ENCODE data around the gene CAPZA1.

Gene CAPZA1

GRCh38 chr1:112676543-112676942 is 56.9 kb downstream of the CAPZA1 start:
- no peak for DNase-seq (ENCODE audit: low read depth)

DNA sequence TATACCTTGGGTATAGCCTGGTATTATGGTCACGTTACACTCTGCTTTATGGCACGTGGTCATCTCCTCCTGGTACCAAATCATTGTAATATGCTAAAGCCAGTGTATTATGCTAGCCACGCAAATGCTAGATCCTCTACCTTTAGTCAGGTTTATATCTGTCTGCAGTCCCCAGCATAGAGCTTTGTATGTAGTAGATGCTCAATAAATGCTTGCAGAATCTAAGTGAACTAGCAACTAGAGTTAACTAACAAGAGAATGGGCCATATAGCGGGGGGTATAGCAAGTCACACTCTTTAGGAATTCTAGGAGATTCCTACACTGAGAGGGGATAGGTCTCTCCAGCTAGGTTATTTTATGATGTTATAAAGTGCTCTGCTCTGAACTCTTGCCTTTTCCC is 57.9 kb downstream of the CAPZA1 start:
- DNase-seq (ENCODE audit: low read depth), result no peak

DNA sequence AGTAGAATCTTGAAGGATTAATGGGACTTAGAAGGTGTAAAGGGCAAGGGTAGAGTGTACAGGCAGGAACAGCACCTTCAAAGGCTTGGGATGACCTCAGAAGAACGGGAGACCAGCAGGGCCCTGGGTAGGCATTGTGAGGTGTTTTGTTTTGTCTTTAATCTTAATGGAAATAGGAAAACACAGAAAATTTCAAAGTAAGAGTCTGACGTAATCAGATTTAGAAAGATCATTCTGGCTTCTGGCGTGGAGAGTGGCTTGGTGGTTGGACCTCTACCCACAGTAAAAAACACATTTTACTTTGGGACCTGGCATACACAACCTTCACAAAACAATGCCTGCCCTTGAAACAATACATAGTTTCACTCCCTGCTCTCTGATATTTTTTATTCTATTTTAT is 59.0 kb downstream of the CAPZA1 start:
- no peak for DNase-seq (ENCODE audit: low read depth)

GRCh38 chr1:112685913-112686312 is 66.3 kb downstream of the CAPZA1 start:
- DNase-seq (ENCODE audit: low read depth), result no peak

GRCh38 chr1:112686417-112686816 is 66.8 kb downstream of the CAPZA1 start:
- no peak for DNase-seq (ENCODE audit: low read depth)

DNA sequence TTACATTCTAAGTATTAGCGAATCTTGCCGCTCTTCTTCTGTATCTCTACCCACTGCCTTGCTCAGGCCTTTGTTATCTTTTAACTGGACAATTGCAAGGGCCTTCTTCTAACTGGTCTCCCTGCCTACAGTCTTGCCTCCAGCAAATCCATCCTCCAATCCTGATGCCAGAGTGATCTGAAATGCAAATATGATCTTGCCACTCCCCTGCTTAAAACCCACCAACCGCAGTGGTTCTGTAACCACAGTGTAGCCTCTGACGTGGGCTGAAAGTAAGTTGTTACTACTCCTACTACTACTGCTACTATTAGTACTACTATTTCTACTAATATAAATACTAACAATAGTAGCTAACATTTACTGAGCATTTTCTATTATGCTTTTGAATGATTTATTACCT is 67.2 kb downstream of the CAPZA1 start:
- no peak for DNase-seq (ENCODE audit: low read depth)

GRCh38 chr1:112687361-112687760 is 67.7 kb downstream of the CAPZA1 start:
- no peak for DNase-seq (ENCODE audit: low read depth)

DNA sequence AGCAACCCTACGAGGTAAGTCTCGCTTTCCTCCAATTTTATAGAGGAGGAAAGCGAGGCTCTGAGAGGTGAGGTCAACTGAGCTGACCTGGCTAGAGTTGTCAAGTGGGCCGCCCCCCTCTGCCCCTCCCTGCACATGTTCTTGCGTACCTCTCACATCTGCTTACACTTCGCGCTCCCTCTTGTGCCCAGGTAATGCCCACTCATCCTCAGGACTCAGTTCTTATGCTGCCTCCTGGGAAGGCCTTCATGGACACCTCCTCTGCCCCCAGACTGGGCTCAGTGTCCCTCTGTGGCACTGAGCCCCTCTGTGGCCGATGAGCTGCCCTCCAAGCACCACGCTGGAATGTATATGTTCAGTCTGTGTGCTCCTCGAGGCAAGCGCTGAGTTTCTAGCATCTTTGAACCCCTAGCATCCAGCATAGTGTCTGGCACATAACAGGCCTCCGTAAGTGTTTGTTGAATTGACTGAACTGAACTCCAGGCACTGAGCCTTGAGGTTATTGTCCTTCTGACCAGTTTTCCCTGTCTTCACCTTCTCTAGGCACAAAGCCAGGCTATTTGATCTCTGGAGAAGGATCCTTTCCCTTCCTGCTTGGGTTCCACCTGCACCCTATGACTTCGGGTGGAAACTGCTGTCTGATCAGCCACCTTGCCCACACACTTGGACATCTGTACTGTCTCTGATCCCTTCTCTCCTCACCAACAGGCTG is 68.3 kb downstream of the CAPZA1 start:
- no peak for DNase-seq (ENCODE audit: low read depth)

DNA sequence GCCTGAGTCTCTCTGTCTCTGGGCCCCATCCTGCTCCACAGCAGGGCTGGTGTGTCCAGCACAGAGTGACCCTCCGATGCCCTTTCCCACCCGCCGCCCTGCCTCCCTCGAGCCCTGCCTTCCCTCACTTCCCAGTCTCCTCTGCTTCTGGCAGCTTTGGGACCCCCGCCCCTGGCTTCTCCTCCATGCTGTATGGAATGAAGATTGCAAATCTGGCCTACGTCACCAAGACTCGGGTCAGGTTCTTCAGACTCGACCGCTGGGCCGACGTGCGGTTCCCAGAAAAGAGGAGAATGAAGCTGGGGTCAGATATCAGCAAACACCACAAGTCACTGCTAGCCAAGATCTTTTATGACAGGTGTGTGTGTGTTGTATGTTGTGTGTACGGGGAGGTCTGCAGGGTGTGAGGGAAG is 69.2 kb downstream of the CAPZA1 start:
- DNase-seq (ENCODE audit: low read depth), result no peak

- DNase-seq (ENCODE audit: low read depth), result no peak
Observed at GRCh38 chr1:112689196-112689841, 69.7 kb downstream of the CAPZA1 start.

- no peak for DNase-seq (ENCODE audit: low read depth)
Observed at GRCh38 chr1:112689842-112690237, 70.2 kb downstream of the CAPZA1 start.

DNA sequence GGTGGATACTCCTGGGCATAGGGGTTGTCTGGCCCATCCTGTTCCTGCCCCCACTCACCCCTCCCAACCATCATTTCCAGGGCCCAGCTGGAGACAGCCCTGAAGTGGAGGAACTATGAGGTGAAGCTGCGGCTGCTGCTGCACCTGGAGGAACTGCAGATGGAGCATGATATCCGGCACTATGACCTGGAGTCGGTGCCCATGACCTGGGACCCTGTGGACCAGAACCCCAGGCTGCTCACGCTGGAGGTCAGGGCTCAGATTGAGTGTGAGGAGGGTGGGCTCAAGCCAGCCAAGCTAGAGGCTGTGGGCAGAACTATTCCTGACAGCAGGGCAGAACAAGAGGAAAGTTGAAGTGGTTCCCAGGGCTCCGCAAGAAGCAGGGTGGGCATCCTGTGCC is 73.0 kb downstream of the CAPZA1 start:
- no peak for DNase-seq (ENCODE audit: low read depth)

- no peak for DNase-seq (ENCODE audit: low read depth)
Observed at GRCh38 chr1:112693821-112694220, 74.2 kb downstream of the CAPZA1 start.

GRCh38 chr1:112694363-112694929 is 74.8 kb downstream of the CAPZA1 start:
- no peak for DNase-seq (ENCODE audit: low read depth)

- no peak for DNase-seq (ENCODE audit: low read depth)
Observed at GRCh38 chr1:112695276-112695675, 75.6 kb downstream of the CAPZA1 start.

DNA sequence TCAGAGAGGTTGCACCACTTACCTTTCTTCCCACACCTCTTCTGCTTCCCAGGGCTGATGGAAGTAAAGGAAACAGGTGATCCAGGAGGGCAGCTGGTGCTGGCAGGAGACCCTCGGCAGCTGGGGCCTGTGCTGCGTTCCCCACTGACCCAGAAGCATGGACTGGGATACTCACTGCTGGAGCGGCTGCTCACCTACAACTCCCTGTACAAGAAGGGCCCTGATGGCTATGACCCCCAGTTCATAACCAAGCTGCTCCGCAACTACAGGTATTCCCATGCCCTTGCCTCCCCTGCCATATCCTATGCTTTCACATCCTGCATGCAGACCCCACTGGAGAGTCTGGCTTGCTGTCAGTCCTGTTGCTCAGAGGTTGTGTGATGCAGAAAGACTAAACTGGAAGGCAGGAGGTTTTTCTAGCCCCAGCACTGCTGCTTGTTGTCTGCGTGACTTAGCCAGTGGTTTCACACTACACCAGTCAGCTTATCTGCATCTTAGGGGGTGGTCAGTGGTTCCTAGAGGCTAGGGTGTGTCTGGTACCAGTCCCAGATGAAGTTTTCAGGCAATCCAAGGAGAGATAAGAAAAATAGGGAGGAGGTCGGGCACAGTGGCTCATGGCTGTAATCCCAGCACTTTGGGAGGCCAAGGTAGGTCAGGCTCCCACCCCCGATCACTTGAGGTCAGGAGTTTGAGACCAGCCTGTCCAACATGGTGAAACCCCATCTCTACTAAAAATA is 77.1 kb downstream of the CAPZA1 start:
- no peak for DNase-seq (ENCODE audit: low read depth)

GRCh38 chr1:112697781-112698201 is 78.2 kb downstream of the CAPZA1 start:
- DNase-seq (ENCODE audit: low read depth), result no peak

DNA sequence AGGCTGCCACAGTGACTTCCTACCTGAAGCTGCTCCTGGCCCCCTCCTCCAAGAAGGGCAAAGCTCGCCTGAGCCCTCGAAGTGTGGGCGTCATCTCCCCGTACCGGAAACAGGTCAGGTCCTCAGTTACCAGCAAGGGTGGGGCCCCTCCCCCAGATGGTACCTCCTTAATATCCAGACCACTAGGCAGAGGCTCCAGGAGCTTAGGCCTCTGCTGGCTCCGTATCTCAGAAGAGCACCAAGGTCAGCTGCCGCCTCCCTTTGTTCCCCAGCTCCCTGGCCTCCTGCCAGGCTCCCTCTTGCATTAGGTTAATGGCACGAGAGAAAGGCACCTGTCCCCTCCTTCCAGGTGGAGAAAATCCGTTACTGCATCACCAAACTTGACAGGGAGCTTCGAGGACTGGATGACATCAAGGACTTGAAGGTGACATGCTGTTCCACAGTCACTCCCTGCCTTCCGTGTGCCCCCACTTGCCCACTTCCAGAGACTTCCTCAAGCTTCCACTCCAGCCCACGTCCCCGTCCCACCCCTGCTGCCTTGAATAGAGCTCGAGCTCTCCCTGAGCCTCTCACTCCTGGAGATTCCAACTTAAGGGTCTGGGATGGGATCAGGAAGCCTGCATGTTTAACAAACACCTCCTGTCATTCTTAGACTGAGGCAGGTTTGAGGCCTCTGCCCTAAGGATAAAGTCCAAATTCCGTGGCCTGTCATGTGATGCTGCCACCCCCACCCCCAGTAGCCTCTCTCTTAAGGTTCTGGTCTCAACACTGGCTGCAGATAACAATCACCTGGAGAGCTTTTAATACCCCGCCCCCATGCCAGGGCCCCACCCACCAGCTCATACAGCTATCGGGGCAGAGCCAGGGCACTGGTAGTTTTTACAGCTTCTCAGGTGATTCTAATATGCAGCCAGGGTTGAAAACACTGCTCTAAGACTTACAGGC is 79.0 kb downstream of the CAPZA1 start:
- DNase-seq (ENCODE audit: low read depth), result no peak

GRCh38 chr1:112699425-112700144 is 80.0 kb downstream of the CAPZA1 start:
- DNase-seq (ENCODE audit: low read depth), result no peak

DNA sequence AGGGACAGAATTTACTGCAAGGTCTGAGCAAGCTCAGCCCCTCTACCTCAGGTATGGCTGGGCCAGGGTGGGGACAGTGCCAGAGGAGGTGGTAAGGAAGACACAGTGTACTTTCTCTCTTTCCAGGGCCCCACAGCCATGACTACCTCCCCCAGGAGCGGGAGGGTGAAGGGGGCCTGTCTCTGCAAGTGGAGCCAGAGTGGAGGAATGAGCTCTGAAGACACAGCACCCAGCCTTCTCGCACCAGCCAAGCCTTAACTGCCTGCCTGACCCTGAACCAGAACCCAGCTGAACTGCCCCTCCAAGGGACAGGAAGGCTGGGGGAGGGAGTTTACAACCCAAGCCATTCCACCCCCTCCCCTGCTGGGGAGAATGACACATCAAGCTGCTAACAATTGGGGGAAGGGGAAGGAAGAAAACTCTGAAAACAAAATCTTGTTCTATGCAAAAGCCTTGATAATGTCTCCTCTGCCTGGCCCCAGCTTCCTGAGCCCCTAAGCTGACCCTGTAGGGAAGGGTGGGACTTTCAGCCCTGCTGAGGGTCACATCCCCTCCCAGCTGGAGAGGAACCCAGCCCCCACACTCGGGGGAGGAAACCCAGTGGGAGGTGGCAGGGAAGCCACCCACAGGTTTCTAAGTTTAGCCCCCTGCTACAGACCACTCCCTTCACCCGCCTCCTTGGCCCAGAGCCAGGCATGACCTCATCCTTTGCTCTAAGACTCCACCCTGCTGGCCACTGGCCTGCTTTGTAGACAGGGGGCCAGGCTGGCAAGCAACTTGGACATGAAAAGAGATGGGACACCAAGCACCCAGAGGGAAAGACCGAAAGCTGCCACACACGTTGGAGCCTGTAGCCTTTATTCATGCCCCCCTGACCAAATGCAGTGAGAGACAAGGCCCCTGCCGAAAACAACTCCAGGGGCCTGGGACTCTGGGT is 80.9 kb downstream of the CAPZA1 start:
- DNase-seq (ENCODE audit: low read depth), result peak; percentile 40
